DMS53 treated with DMSO at 0.1 percent for 48 hours (cell line): ENCODE data around the gene NOP10.
"Not testable (repeated sequence)": the region's sequence is repeated elsewhere in the genome, so short reads cannot be mapped to it uniquely, and the experiment has no call there.

Experiments used
- DNase-seq: peaks from one replicate; lab custom pipeline; 2025; ENCODE audit not compliant: unreplicated experiment; lab: John Stamatoyannopoulos, UW

Gene NOP10

GRCh38 chr15:34359416-34359815, 16.5 kb upstream of the NOP10 start:
- no peak for DNase-seq

DNA sequence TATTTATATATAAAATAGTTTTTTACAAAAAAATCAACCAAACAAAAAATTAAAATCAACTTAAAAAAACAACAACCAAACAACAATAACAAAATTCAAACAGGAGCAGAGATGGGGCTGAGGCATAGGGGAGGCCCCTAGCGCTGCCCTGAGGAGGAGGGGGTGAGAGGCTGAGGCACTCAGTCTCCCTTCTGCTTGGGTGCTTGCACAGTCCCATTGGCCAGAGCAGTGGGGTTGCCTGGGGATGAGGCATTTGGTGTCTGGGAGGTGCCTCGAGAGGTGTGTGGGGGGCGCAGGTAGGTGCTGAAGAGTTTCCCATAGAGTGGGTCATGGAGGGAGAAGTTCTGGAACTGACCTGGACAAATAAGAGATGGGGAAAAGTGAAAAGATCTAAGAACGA, 16.0 kb upstream of the NOP10 start:
- no peak for DNase-seq

DNA sequence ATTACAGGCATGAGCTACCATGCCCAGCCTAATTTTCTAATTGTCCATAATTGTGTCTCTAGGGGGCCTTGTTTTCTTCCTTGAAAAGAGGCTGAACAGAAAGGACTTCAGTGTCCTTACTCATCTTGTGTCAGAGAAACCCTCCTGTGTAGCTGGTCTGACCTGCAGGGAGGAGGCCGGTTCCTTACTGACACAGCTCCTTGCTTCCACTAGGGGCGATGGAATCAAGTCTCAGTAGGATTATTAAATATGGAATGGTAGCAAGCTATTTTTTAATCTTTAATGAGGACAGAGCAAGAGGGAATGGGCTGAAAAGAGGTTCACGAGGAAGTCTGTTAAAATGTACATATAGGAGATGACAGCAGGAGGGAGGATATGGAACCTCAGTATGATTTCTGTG, 15.4 kb upstream of the NOP10 start:
- no peak for DNase-seq

DNA sequence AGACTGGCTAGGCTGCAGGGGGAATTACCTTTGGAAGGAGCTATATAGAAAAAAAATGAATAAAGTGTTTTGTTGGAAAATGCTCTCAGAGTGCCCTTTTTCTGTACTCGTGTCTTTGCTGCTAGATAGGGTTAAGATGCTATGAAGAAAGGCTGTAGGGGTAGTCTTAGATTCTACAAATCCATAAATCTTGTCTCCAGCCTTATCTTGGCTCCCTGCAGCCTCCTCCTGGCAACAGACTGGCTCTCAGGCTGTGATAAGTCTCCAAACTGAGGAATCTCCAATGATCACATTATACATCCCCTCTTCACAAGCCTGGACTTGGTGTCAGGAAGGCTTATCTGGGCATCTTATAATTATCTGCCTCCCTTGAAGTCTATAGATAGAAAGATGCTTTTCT, 14.7 kb upstream of the NOP10 start:
- no peak for DNase-seq

- no peak for DNase-seq
These were observed 12.3 kb upstream of the NOP10 start for GRCh38 chr15:34355241-34355640.

GRCh38 chr15:34354286-34354685, 11.3 kb upstream of the NOP10 start:
- no peak for DNase-seq

GRCh38 chr15:34353627-34354026, 10.7 kb upstream of the NOP10 start:
- no peak for DNase-seq

DNA sequence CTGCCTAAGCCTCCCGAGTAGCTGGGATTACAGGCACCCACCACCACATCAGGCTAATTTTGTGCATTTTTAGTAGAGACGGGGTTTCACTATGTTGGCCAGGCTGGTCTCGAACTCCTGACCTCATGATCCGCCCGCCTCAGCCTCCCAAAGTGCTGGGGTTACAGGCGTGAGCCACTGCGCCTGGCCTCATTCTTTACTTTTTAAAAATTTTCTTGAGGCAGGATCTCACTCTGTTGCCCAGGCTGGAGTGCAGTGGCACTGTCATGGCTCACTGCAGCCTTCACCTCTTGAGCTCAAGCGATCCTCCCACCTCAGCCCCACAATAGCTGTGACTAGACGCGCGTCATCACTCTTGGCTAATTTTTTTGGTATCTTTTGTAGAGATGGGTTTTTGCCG, 10.1 kb upstream of the NOP10 start:
- DNase-seq = not testable (repeated sequence)

DNA sequence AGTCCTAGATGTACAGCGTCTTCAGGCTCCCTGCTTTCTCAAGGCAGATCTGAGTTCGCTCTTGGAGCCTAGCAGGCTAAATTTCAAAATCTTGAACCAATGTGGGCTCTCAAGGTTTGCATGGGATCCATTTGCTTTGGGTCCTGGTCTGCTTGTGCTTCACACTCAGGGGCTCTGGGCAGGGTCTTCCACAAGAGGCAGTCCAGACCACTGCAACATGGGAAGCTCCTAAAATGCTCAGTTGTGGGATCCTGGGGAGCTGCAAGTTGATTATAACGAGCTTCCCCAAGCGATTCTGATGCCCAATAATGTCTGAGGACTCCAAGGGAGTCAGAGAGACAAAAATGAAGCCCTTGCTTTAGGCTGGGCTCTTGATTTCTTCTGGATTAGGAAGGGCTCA, 6.8 kb upstream of the NOP10 start:
- DNase-seq = no peak

- DNase-seq = no peak
These were observed 5.9 kb upstream of the NOP10 start for GRCh38 chr15:34348735-34349300.

DNA sequence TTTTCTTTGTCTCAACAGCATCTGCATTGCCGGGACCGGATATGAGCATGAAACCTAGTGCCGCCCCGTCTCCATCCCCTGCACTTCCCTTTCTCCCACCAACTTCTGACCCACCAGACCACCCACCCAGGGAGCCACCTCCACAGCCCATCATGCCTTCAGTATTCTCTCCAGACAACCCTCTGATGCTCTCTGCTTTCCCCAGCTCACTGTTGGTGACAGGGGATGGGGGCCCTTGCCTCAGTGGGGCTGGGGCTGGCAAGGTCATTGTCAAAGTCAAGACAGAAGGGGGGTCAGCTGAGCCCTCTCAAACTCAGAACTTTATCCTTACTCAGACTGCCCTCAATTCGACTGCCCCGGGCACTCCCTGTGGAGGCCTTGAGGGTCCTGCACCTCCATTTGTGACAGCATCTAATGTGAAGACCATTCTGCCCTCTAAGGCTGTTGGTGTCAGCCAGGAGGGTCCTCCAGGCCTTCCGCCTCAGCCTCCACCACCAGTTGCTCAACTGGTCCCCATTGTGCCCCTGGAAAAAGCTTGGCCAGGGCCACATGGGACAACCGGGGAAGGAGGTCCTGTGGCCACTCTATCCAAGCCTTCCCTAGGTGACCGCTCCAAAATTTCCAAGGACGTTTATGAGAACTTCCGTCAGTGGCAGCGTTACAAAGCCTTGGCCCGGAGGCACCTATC, 5.2 kb upstream of the NOP10 start:
- no peak for DNase-seq

- not testable (repeated sequence) for DNase-seq
These were observed 661 bp downstream of the NOP10 start for GRCh38 chr15:34342213-34342736.

GRCh38 chr15:34341381-34342212, 1.3 kb downstream of the NOP10 start:
- no peak for DNase-seq

DNA sequence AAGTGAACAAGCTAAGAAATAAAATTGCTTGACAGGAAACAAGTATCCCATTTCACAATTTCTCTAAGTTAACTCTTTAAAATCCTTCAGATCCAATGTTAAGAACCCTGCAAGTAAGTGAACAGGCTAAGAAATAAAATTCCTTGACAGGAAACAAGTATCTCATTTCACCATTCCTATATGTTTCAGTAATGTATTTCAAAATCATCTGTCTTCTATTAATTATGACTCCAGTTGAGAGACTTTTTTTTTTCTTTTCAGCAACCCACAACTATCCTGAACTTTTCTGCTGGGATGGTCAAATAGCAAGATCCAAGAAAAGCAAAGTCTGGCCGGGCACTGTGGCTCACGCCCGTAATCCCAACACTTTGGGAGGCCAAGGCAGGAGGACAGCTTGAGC, 3.0 kb downstream of the NOP10 start:
- DNase-seq = no peak

DNA sequence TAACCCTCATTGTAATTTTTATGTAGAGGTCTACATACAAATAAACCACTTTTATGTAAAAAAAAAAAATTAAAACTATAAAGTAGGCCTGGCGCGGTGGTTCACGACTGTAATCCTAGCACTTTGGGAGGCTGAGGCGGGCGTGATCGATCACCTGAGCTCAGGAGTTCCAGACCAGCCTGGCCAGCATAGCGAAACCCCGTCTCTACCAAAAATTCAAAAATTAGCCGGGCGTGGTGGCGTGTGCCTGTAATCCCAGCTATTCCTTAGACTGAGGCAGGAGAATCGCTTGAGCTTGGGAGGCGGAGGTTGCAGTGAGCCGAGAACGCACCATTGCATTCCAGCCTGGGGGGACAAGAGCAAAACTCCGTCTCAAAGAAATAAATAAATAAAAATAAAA, 4.6 kb downstream of the NOP10 start:
- no peak for DNase-seq

GRCh38 chr15:34337557-34338306, 5.2 kb downstream of the NOP10 start, which contains the start of gene SLC12A6:
TSS of gene SLC12A6 (minus strand) at chr15:34337781. CDS start at chr15:34336680, 1,101 bp downstream.
- DNase-seq = peak; percentile 79

- no peak for DNase-seq
These were observed 5.9 kb downstream of the NOP10 start for GRCh38 chr15:34336991-34337556.

DNA sequence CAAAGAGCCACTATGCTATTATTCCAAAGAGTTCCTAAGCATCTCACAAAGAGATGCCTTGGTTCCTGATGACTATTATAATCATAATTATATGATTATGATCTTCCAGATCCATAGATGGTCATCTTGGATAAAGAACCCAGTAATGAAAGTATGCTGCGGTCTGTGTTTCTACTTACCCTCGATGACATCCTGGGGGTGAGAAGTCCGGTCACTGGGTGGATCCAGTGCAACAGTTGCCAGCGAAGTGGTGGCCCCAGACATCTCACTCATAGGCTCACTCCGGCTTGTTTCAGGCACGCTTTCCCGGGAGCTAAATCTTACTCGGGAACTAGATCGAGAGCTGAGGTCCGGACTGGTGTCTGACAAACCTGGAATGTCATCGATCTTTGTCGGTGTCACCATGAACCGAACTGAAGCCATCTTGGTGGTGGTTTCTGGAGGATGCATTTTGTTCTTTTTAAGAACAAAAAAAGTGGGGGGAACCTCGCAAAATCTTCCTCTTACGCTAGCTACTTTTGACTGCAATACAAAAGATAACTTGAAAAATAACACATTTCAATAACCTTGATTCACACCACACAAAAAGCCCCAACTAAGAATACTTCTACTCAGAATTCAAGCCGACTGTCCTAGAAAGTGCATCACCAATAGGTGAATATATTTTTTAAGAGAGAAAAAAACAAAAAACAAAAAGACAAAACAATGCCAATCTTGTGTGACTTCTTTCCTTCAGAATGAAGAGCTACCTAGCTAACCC, 6.5 kb downstream of the NOP10 start:
- DNase-seq = no peak

GRCh38 chr15:34335176-34336032, 7.5 kb downstream of the NOP10 start:
- no peak for DNase-seq
